Adipocyte (in vitro differentiated cells): ENCODE measurements around the gene ARRDC2.
A peak's percentile ranks its signal among the peaks of the same experiment; 100 is the strongest.

Experiments used
- DNase-seq: peaks from one replicate; pipeline ENCODE4 v3.0.0-alpha.2; 2015; ENCODE audit warnings: low read depth
- H3K27me3 ChIP-seq: replicated peaks from 2 replicates; pipeline ENCODE4 v1.7.0; 2013; ENCODE audit warnings: mild to moderate bottlenecking, low read length, moderate library complexity; ENCODE audit not compliant: control insufficient read depth, insufficient read depth
- H3K36me3 ChIP-seq: 2 replicates; pipeline ENCODE4 v1.7.0; 2013; ENCODE audit warnings: low read length, mild to moderate bottlenecking, moderate library complexity; ENCODE audit not compliant: control insufficient read depth, insufficient read depth, severe bottlenecking
- H3K4me1 ChIP-seq: 2 replicates; pipeline ENCODE4 v1.7.0; 2013; ENCODE audit warnings: mild to moderate bottlenecking, low read length, moderate library complexity; ENCODE audit not compliant: control insufficient read depth, insufficient read depth
- H3K4me3 ChIP-seq: 2 replicates; pipeline ENCODE4 v1.7.0; 2013; ENCODE audit warnings: mild to moderate bottlenecking, low read length, moderate library complexity
- H3K9ac ChIP-seq: 2 replicates; pipeline ENCODE4 v1.7.0; 2013; ENCODE audit warnings: mild to moderate bottlenecking, low read length, moderate library complexity
- H3K9me3 ChIP-seq: 2 replicates; pipeline ENCODE4 v1.7.0; 2013; ENCODE audit warnings: mild to moderate bottlenecking, low read length, moderate library complexity; ENCODE audit not compliant: control insufficient read depth

Gene ARRDC2

GRCh38 chr19:18008814-18009213 lies 844 bp downstream of the ARRDC2 start:
- Histone ChIP-seq H3K9me3 (no peaks in the 10 kb centered on the region), H3K9ac (peak overlapping the region; percentile 85), H3K36me3 (peaks cover 33% of the 10 kb centered on the region), H3K4me1 (peaks cover 27% of the 10 kb centered on the region), H3K4me3 (peak overlapping the region; percentile 85), H3K27me3 (no peaks in the 10 kb centered on the region)
- no peak for DNase-seq

GRCh38 chr19:18009412-18010066 lies 1.6 kb downstream of the ARRDC2 start:
- no peak for DNase-seq
- H3K27me3 ChIP-seq, result no peaks in the 10 kb centered on the region
- peaks cover 33% of the 10 kb centered on the region for H3K36me3 ChIP-seq
- peak overlapping the region; percentile 85 for H3K9ac ChIP-seq
- no peaks in the 10 kb centered on the region for H3K9me3 ChIP-seq
- peaks cover 28% of the 10 kb centered on the region for H3K4me1 ChIP-seq
- H3K4me3 ChIP-seq, result peak overlapping the region; percentile 85

- Histone ChIP-seq H3K9ac (peak overlapping the region; percentile 42), H3K9me3 (no peaks in the 10 kb centered on the region), H3K27me3 (no peaks in the 10 kb centered on the region), H3K4me3 (peak overlapping the region; percentile 85), H3K36me3 (peaks cover 35% of the 10 kb centered on the region), H3K4me1 (peaks cover 28% of the 10 kb centered on the region)
- no peak for DNase-seq
Measured at GRCh38 chr19:18010149-18010548, 2.2 kb downstream of the ARRDC2 start.

- peaks cover 40% of the 10 kb centered on the region for H3K36me3 ChIP-seq
- DNase-seq, result no peak
- H3K4me3 ChIP-seq, result no peak overlapping the region
- no peak overlapping the region for H3K9ac ChIP-seq
- no peaks in the 10 kb centered on the region for H3K27me3 ChIP-seq
- H3K4me1 ChIP-seq, result peaks cover 24% of the 10 kb centered on the region
- no peaks in the 10 kb centered on the region for H3K9me3 ChIP-seq
Measured at GRCh38 chr19:18013210-18014111, 5.5 kb downstream of the ARRDC2 start.

- Histone ChIP-seq H3K36me3 (peaks cover 40% of the 10 kb centered on the region), H3K4me3 (no peak overlapping the region), H3K4me1 (peaks cover 17% of the 10 kb centered on the region), H3K27me3 (no peaks in the 10 kb centered on the region), H3K9ac (no peak overlapping the region), H3K9me3 (no peaks in the 10 kb centered on the region)
- no peak for DNase-seq
Measured at GRCh38 chr19:18014197-18014596, 6.2 kb downstream of the ARRDC2 start.

- DNase-seq, result no peak
- Histone ChIP-seq H3K27me3 (no peaks in the 10 kb centered on the region), H3K36me3 (peaks cover 23% of the 10 kb centered on the region), H3K9ac (no peak overlapping the region), H3K9me3 (no peaks in the 10 kb centered on the region), H3K4me3 (no peak overlapping the region), H3K4me1 (peaks cover 33% of the 10 kb centered on the region)
Measured at GRCh38 chr19:18016209-18016910, 8.4 kb downstream of the ARRDC2 start.

GRCh38 chr19:18017275-18018083 lies 9.5 kb downstream of the ARRDC2 start:
- Histone ChIP-seq H3K4me3 (no peak overlapping the region), H3K36me3 (peaks cover 19% of the 10 kb centered on the region), H3K27me3 (no peaks in the 10 kb centered on the region), H3K4me1 (peaks cover 43% of the 10 kb centered on the region), H3K9ac (peak overlapping the region; percentile 42), H3K9me3 (no peaks in the 10 kb centered on the region)
- no peak for DNase-seq

GRCh38 chr19:18020212-18021085 lies 12.5 kb downstream of the ARRDC2 start:
- no peaks in the 10 kb centered on the region for H3K9me3 ChIP-seq
- no peaks in the 10 kb centered on the region for H3K27me3 ChIP-seq
- H3K9ac ChIP-seq, result peak overlapping the region; percentile 76
- peaks cover 48% of the 10 kb centered on the region for H3K4me1 ChIP-seq
- peaks cover 1% of the 10 kb centered on the region for H3K36me3 ChIP-seq
- DNase-seq, result peak; percentile 70
- peak overlapping the region; percentile 9 for H3K4me3 ChIP-seq

GRCh38 chr19:18021121-18021755 lies 13.3 kb downstream of the ARRDC2 start:
- peak; percentile 60 for DNase-seq
- H3K4me3 ChIP-seq, result peak overlapping the region; percentile 61
- H3K9me3 ChIP-seq, result no peaks in the 10 kb centered on the region
- H3K36me3 ChIP-seq, result no peaks in the 10 kb centered on the region
- peak overlapping the region; percentile 76 for H3K9ac ChIP-seq
- H3K27me3 ChIP-seq, result no peaks in the 10 kb centered on the region
- H3K4me1 ChIP-seq, result peaks cover 48% of the 10 kb centered on the region
